IMR-90 (cell line): ENCODE measurements around the gene FLT3LG. TPM values are rescaled to one million over a fixed set of nuclear protein-coding genes. Genes with fewer than 3 reads are reported as not detected.

ENCODE experiments used
- ATAC-seq: fragments of 200-7000 bp; cut with Tn5 transposase; 2 replicates; pipeline ENCODE4 v1.9.1; 2020; ENCODE audit warnings: low read depth, mild to moderate bottlenecking, moderate library complexity
- BruUV-seq: library from RNA; stranded (reverse); fragments of 400-500 nt; replicated peaks from 2 replicates; lab custom pipeline; 2021; lab: Mats Ljungman, UMichigan
- CTCF ChIA-PET: fragments of 300-600 bp; formaldehyde crosslinking; extraction: SDS; loops from one replicate; lab custom pipeline; 2021; ENCODE audit warnings: antibody characterized with exemption; lab: Yijun Ruan, JAX
- POLR2A ChIA-PET: fragments of 300-600 bp; sonication (Branson Sonifier 250); formaldehyde crosslinking; loops from one replicate; lab custom pipeline; 2022; ENCODE audit warnings: antibody characterized with exemption; ENCODE audit not compliant: unreplicated experiment; lab: Charles Lee
- DNase-seq: peaks from one replicate; pipeline ENCODE4 v3.0.0; 2013
- H2AFZ ChIP-seq: replicated peaks from 2 replicates; pipeline ENCODE3; 2013; ENCODE audit warnings: low read length, mild to moderate bottlenecking; ENCODE audit not compliant: poor library complexity
- H2AK5ac ChIP-seq: 2 replicates; pipeline ENCODE4 v1.6.1; 2013; ENCODE audit warnings: low read depth, low read length, inconsistent platforms
- H2AK9ac ChIP-seq: replicated peaks from 2 replicates; pipeline ENCODE3; 2013; ENCODE audit warnings: mild to moderate bottlenecking, low read depth, low read length, moderate library complexity; ENCODE audit not compliant: poor library complexity
- H2BK120ac ChIP-seq: 2 replicates; pipeline ENCODE4 v1.6.1; 2013; ENCODE audit warnings: low read depth, low read length, inconsistent platforms
- H2BK15ac ChIP-seq: 3 replicates; pipeline ENCODE4 v1.6.1; 2013; ENCODE audit warnings: low read depth, low read length, inconsistent platforms
- H2BK20ac ChIP-seq: 2 replicates; pipeline ENCODE4 v1.6.1; 2013; ENCODE audit warnings: low read depth, mild to moderate bottlenecking, inconsistent platforms, low read length, moderate library complexity
- H2BK5ac ChIP-seq: 2 replicates; pipeline ENCODE4 v1.6.1; 2013; ENCODE audit warnings: mild to moderate bottlenecking, low read depth, low read length, inconsistent platforms; ENCODE audit not compliant: poor library complexity, severe bottlenecking
- H3K14ac ChIP-seq: replicated peaks from 2 replicates; pipeline ENCODE4 v1.6.1; 2013; ENCODE audit warnings: low read depth, low read length, inconsistent platforms
- H3K18ac ChIP-seq: 2 replicates; pipeline ENCODE4 v1.6.1; 2013; ENCODE audit warnings: low read depth, low read length, control low read depth
- H3K23ac ChIP-seq: 2 replicates; pipeline ENCODE4 v1.6.1; 2013; ENCODE audit warnings: low read depth, low read length, inconsistent platforms
- H3K27ac ChIP-seq: 2 replicates; pipeline ENCODE4 v1.5.1; 2013; ENCODE audit warnings: mild to moderate bottlenecking, control low read depth, low read length; ENCODE audit not compliant: insufficient read depth
- H3K27me3 ChIP-seq: 2 replicates; pipeline ENCODE4 v1.6.1; 2013; ENCODE audit warnings: low read length; ENCODE audit not compliant: control insufficient read depth, insufficient read depth
- H3K36me3 ChIP-seq: 2 replicates; pipeline ENCODE4 v1.6.1; 2013; ENCODE audit warnings: low read length, mixed read lengths; ENCODE audit not compliant: control insufficient read depth, insufficient read depth
- H3K4ac ChIP-seq: 2 replicates; pipeline ENCODE4 v1.6.1; 2013; ENCODE audit warnings: low read depth, low read length, inconsistent platforms
- H3K4me1 ChIP-seq: 2 replicates; pipeline ENCODE4 v1.6.1; 2013; ENCODE audit warnings: low read length, mixed read lengths; ENCODE audit not compliant: control insufficient read depth, insufficient read depth
- H3K4me2 ChIP-seq: 2 replicates; pipeline ENCODE4 v1.6.1; 2013; ENCODE audit warnings: low read depth, mild to moderate bottlenecking, control low read depth, low read length, moderate library complexity
- H3K4me3 ChIP-seq: 2 replicates; pipeline ENCODE4 v1.5.1; 2013; ENCODE audit warnings: low read depth, mild to moderate bottlenecking, control low read depth, low read length, moderate library complexity; ENCODE audit not compliant: insufficient read depth
- H3K56ac ChIP-seq: 2 replicates; pipeline ENCODE4 v1.6.1; 2013; ENCODE audit warnings: low read length, inconsistent platforms; ENCODE audit not compliant: insufficient read depth; ENCODE audit errors: extremely low read depth
- H3K79me1 ChIP-seq, 2 experiments: 2 replicates each; pipeline ENCODE4 v1.6.1; 2013; ENCODE audit warnings: low read length in 2 of 2, inconsistent platforms in 1 of 2, low read depth in 1 of 2
- H3K9ac ChIP-seq: 2 replicates; pipeline ENCODE4 v1.6.1; 2013; ENCODE audit warnings: low read depth, low read length, control low read depth
- H3K9me1 ChIP-seq: 2 replicates; pipeline ENCODE4 v1.6.1; 2013; ENCODE audit warnings: low read length, inconsistent platforms; ENCODE audit not compliant: insufficient read depth
- H3K9me3 ChIP-seq: 2 replicates; pipeline ENCODE4 v1.6.1; 2013; ENCODE audit warnings: low read length; ENCODE audit not compliant: control insufficient read depth, insufficient read depth
- H4K20me1 ChIP-seq: 2 replicates; pipeline ENCODE4 v1.6.1; 2013; ENCODE audit warnings: low read length, inconsistent platforms; ENCODE audit not compliant: insufficient read depth
- H4K5ac ChIP-seq: 2 replicates; pipeline ENCODE4 v1.6.1; 2013; ENCODE audit warnings: mild to moderate bottlenecking, low read depth, low read length, control low read depth
- H4K8ac ChIP-seq, 2 experiments: 2 replicates each; pipeline ENCODE4 v1.6.1; 2013; ENCODE audit warnings: low read depth in 2 of 2, low read length in 2 of 2, control low read depth in 1 of 2, inconsistent platforms in 1 of 2
- H4K91ac ChIP-seq: 2 replicates; pipeline ENCODE4 v1.6.1; 2013; ENCODE audit warnings: low read depth, low read length, inconsistent platforms; ENCODE audit not compliant: insufficient read depth
- BHLHE40 ChIP-seq: fragments of 150-350 bp; IDR thresholded peaks from 2 replicates; pipeline ENCODE4 v1.6.1; 2016; ENCODE audit warnings: mild to moderate bottlenecking, low read depth, low read length
- CEBPB ChIP-seq: IDR thresholded peaks from 2 replicates; pipeline ENCODE4 v1.6.1; 2012; ENCODE audit warnings: low read depth, low read length, improper control_type of control experiment
- CHD1 ChIP-seq: IDR thresholded peaks from 2 replicates; pipeline ENCODE4 v1.6.1; 2012; ENCODE audit warnings: low read depth, low read length, improper control_type of control experiment
- FOS ChIP-seq: fragments of 150-350 bp; IDR thresholded peaks from 2 replicates; pipeline ENCODE4 v1.6.1; 2016; ENCODE audit warnings: low read depth, low read length
- MAFK ChIP-seq: IDR thresholded peaks from 2 replicates; pipeline ENCODE4 v1.6.1; 2012; ENCODE audit warnings: low read depth, low read length, improper control_type of control experiment
- MAZ ChIP-seq: IDR thresholded peaks from 2 replicates; pipeline ENCODE4 v1.6.1; 2012; ENCODE audit warnings: low read depth, mild to moderate bottlenecking, low read length, improper control_type of control experiment, moderate library complexity, borderline replicate concordance
- MXI1 ChIP-seq: IDR thresholded peaks from 2 replicates; pipeline ENCODE4 v1.6.1; 2012; ENCODE audit warnings: low read depth, mild to moderate bottlenecking, low read length, moderate library complexity, borderline replicate concordance
- NFE2L2 ChIP-seq: fragments of 150-350 bp; IDR thresholded peaks from 2 replicates; pipeline ENCODE4 v1.6.1; 2016; ENCODE audit warnings: low read depth, mild to moderate bottlenecking, low read length
- POLR2A ChIP-seq: IDR thresholded peaks from 2 replicates; pipeline ENCODE4 v1.6.1; 2012; ENCODE audit warnings: mild to moderate bottlenecking, low read depth, low read length
- RAD21 ChIP-seq: IDR thresholded peaks from 2 replicates; pipeline ENCODE4 v1.6.1; 2012; ENCODE audit warnings: low read length, improper control_type of control experiment
- RCOR1 ChIP-seq: IDR thresholded peaks from 2 replicates; pipeline ENCODE4 v1.6.1; 2012; ENCODE audit warnings: mild to moderate bottlenecking, low read length, improper control_type of control experiment; ENCODE audit not compliant: insufficient replicate concordance
- RFX5 ChIP-seq: IDR thresholded peaks from 2 replicates; pipeline ENCODE4 v1.8.0; 2012; ENCODE audit warnings: low read depth, mild to moderate bottlenecking, low read length, moderate library complexity
- SMC3 ChIP-seq: fragments of 150-350 bp; IDR thresholded peaks from 2 replicates; pipeline ENCODE4 v1.6.1; 2016; ENCODE audit warnings: low read depth, mild to moderate bottlenecking, antibody characterized with exemption, low read length, moderate library complexity
- WGBS, 2 experiments: methylation state at CpG; one replicate each; pipeline versions ENCODE4 v1.1.5 to v1.1.7; 2013; ENCODE audit warnings: missing lambda C conversion rate in 2 of 2; ENCODE audit not compliant: insufficient read length in 1 of 2; ENCODE audit errors: extremely low coverage in 2 of 2; 5-methylcytosine and 5-hydroxymethylcytosine counted together
- dilution Hi-C: fragments of 300-500 bp; cut with HindIII; formaldehyde crosslinking; loops from one replicate; pipeline ENCODE4 v1.14.3; 2018; ENCODE audit warnings: low sequenced_read_pairs; ENCODE audit not compliant: unreplicated experiment
- in situ Hi-C: fragments of 300-500 bp; cut with MboI; formaldehyde crosslinking; loops from 3 replicates; pipeline ENCODE4 v1.14.3; 2019; ENCODE audit warnings: low sequenced_read_pairs, inconsistent platforms, mixed read lengths
- intact Hi-C: fragments of 100-400 bp; cut with micrococcal nuclease; formaldehyde crosslinking; loops from 2 replicates; pipeline ENCODE4 v1.10.0; 2022
- polyA plus RNA-seq, 3 experiments: library from polyadenylated mRNA; depleted of rRNA; stranded (reverse); fragments of >200 nt; gene quantifications; 2 replicates each; pipeline ENCODE4 v1.2.3, GENCODE V29; 2012; ENCODE audit warnings: low replicate concordance in 1 of 3
- total RNA-seq: library from RNA; depleted of rRNA; stranded (reverse); fragments of >200 nt; gene quantifications from 2 replicates; pipeline ENCODE4 v1.2.3, GENCODE V29; 2012
- TF ChIP-seq, protein P1 (sequence below): conservative IDR thresholded peaks from 2 replicates; pipeline ENCODE4 v1.5.1; 2012; ENCODE audit warnings: mild to moderate bottlenecking, low read depth, low read length, improper control_type of control experiment
- TF ChIP-seq, protein P2 (sequence below): fragments of 150-350 bp; IDR thresholded peaks from 2 replicates; pipeline ENCODE4 v1.6.1; 2016; ENCODE audit warnings: low read depth, mild to moderate bottlenecking, low read length, moderate library complexity, borderline replicate concordance
- TF ChIP-seq, protein P3 (sequence below): fragments of 150-350 bp; IDR thresholded peaks from 2 replicates; pipeline ENCODE4 v1.6.1; 2017; ENCODE audit warnings: mild to moderate bottlenecking, antibody characterized with exemption, low read length, low read depth

FLT3LG gene
- total and polyA plus RNA-seq, 2 of the 4 experiments (the other 2 are of a cell fraction), result 0.90 to 8.3 TPM

DNA sequence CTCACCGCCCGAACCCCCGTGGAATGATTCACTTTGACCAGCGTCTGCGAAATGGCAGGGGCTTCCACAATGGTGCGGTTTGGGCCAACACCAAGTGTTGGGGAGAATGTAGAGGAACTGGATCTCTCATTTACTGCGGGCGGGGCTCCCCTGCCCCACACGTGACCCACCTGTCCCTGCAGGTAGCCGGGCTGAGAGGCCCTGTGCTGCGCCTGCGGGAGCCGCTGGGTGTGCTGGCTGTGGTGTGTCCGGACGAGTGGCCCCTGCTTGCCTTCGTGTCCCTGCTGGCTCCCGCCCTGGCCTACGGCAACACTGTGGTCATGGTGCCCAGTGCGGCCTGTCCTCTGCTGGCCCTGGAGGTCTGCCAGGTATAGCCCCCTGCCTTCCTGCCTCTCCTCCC lies 5.8 kb upstream of the FLT3LG start:
- ChIA-PET CTCF (no interaction called here), POLR2A (no interaction called here)
- intact Hi-C loops, result no loop called here
- Histone ChIP-seq H3K23ac (no peak overlapping the region), H3K79me1 (no peaks in the 10 kb centered on the region), H3K27ac (no peak overlapping the region), H3K27me3 (no peaks in the 10 kb centered on the region), H3K4ac (no peak overlapping the region), H3K18ac (no peak overlapping the region), H2BK120ac (no peak overlapping the region), H3K14ac (no peak overlapping the region), H4K8ac (no peak overlapping the region), H2BK5ac (no peak overlapping the region), H3K56ac (no peak overlapping the region), H4K91ac (no peak overlapping the region), H3K9me1 (peaks cover 7% of the 10 kb centered on the region; the same call in 1 of the 2 replicates), H3K9ac (no peak overlapping the region), H3K4me3 (no peak overlapping the region), H2AK9ac (no peak overlapping the region), H2BK20ac (no peak overlapping the region), H4K20me1 (no peaks in the 10 kb centered on the region), H3K4me1 (peaks cover 2% of the 10 kb centered on the region; the same call in 1 of the 2 replicates), H3K9me3 (no peaks in the 10 kb centered on the region), H3K4me2 (no peak overlapping the region), H4K5ac (no peak overlapping the region), H2BK15ac (no peak overlapping the region), H2AFZ (no peak overlapping the region), H2AK5ac (no peak overlapping the region), H3K36me3 (peaks cover 5% of the 10 kb centered on the region; the same call in 1 of the 2 replicates)
- no TSS peak for BruUV-seq
- ATAC-seq (no peak), DNase-seq (no peak)
- in situ Hi-C loops, result no loop called here
- TF ChIP-seq, protein P1, sequence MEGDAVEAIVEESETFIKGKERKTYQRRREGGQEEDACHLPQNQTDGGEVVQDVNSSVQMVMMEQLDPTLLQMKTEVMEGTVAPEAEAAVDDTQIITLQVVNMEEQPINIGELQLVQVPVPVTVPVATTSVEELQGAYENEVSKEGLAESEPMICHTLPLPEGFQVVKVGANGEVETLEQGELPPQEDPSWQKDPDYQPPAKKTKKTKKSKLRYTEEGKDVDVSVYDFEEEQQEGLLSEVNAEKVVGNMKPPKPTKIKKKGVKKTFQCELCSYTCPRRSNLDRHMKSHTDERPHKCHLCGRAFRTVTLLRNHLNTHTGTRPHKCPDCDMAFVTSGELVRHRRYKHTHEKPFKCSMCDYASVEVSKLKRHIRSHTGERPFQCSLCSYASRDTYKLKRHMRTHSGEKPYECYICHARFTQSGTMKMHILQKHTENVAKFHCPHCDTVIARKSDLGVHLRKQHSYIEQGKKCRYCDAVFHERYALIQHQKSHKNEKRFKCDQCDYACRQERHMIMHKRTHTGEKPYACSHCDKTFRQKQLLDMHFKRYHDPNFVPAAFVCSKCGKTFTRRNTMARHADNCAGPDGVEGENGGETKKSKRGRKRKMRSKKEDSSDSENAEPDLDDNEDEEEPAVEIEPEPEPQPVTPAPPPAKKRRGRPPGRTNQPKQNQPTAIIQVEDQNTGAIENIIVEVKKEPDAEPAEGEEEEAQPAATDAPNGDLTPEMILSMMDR, result no peak
- TF ChIP-seq POLR2A, result no peak
- no peak for TF ChIP-seq RCOR1
- TF ChIP-seq MXI1, result no peak
- TF ChIP-seq, protein P2, sequence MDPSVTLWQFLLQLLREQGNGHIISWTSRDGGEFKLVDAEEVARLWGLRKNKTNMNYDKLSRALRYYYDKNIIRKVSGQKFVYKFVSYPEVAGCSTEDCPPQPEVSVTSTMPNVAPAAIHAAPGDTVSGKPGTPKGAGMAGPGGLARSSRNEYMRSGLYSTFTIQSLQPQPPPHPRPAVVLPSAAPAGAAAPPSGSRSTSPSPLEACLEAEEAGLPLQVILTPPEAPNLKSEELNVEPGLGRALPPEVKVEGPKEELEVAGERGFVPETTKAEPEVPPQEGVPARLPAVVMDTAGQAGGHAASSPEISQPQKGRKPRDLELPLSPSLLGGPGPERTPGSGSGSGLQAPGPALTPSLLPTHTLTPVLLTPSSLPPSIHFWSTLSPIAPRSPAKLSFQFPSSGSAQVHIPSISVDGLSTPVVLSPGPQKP, result no peak
- no peak for TF ChIP-seq RAD21
- TF ChIP-seq RFX5, result no peak
- no peak for TF ChIP-seq CHD1
- TF ChIP-seq FOS, result no peak
- no peak for TF ChIP-seq MAFK
- no peak for TF ChIP-seq NFE2L2
- TF ChIP-seq MAZ, result no peak
- TF ChIP-seq, protein P3, sequence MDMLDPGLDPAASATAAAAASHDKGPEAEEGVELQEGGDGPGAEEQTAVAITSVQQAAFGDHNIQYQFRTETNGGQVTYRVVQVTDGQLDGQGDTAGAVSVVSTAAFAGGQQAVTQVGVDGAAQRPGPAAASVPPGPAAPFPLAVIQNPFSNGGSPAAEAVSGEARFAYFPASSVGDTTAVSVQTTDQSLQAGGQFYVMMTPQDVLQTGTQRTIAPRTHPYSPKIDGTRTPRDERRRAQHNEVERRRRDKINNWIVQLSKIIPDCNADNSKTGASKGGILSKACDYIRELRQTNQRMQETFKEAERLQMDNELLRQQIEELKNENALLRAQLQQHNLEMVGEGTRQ, result no peak
- TF ChIP-seq BHLHE40, result no peak
- no peak for TF ChIP-seq CEBPB
- TF ChIP-seq SMC3, result no peak
- dilution Hi-C loops, result no loop called here
- 97% methylated on average over 8 of the region's 19 CpGs; no CpG with 5 or more reads in 1 of the 2 experiments for WGBS, 2 experiments
